Neural crest cell (in vitro differentiated cells): ENCODE measurements around the gene SLC15A1. TPM values are rescaled to one million over a fixed set of nuclear protein-coding genes. Genes with fewer than 3 reads are reported as not detected.

Experiments used
- DNase-seq: peaks from one replicate; pipeline ENCODE4 v3.0.0; 2021; ENCODE audit warnings: low read depth, mixed read lengths, low spot score
- H3K27ac Mint-ChIP-seq: one replicate; pipeline ENCODE4 v1.8.0; 2021; ENCODE audit warnings: mild to moderate bottlenecking, mixed read lengths; ENCODE audit not compliant: unreplicated experiment
- H3K27me3 Mint-ChIP-seq: 2 replicates; pipeline ENCODE4 v1.8.0; 2021; ENCODE audit warnings: low read depth, mild to moderate bottlenecking, mixed read lengths
- H3K36me3 Mint-ChIP-seq: 2 replicates; pipeline ENCODE4 v1.8.0; 2021; ENCODE audit warnings: low read depth, mild to moderate bottlenecking, mixed read lengths
- H3K4me1 Mint-ChIP-seq: 2 replicates; pipeline ENCODE4 v1.8.0; 2021; ENCODE audit warnings: mixed read lengths
- H3K4me3 Mint-ChIP-seq: one replicate; pipeline ENCODE4 v1.8.0; 2021; ENCODE audit warnings: mild to moderate bottlenecking, mixed read lengths
- H3K9me3 Mint-ChIP-seq: 2 replicates; pipeline ENCODE4 v1.8.0; 2021; ENCODE audit warnings: mixed read lengths
- total RNA-seq: library from RNA; stranded (reverse); gene quantifications from 2 replicates; pipeline ENCODE4 v1.2.1, GENCODE V29; 2021
- TF ChIP-seq, protein P1 (sequence below): fragments of 200-600 bp; sonication (generic); conservative IDR thresholded peaks from 2 replicates; pipeline ENCODE4 v1.5.0; 2021; ENCODE audit warnings: antibody characterized with exemption, mild to moderate bottlenecking

Gene SLC15A1
- total RNA-seq, 1 donor from 2014 or later, result not detected

DNA sequence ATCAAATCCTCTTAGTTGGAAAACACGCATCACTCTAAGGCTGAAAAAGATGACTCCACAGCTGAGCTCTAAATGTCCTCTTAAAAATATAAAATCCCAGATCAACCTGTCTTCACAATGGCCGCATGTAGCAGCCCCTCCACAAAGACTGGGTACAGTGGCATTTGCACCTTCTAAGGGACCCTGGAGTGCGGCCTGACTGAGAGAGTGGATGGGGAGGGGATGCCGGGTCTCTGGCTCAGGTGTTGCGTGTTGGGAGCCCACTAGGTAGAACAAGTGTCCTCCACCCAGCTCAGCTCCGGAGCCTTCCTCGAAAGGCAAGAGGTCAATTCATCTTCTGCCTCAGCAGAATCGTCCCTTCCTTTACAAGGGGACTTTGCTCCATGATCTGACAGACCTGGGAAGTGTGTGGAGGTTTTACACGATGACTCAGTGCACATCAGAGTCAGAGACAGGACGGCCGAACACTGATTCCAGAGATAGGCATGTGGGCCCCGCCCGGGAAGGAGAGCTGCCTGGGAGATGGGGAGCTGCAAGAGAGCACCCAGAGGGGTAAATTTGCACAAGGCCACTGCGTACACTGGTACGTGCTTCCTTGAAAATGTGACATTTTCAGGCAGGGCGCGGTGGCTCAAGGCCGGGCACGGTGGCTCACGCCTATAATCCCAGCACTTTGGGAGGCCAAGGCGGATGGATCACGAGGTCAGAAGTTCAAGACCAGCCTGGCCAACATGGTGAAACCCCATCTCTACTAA lies 23.5 kb upstream of the SLC15A1 start:
- Mint-ChIP-seq H3K27ac (no peak overlapping the region), H3K9me3 (no peaks in the 10 kb centered on the region), H3K4me3 (no peak overlapping the region), H3K36me3 (peaks cover 3% of the 10 kb centered on the region), H3K27me3 (no peaks in the 10 kb centered on the region), H3K4me1 (no peaks in the 10 kb centered on the region)
- no peak for DNase-seq
- TF ChIP-seq, protein P1, sequence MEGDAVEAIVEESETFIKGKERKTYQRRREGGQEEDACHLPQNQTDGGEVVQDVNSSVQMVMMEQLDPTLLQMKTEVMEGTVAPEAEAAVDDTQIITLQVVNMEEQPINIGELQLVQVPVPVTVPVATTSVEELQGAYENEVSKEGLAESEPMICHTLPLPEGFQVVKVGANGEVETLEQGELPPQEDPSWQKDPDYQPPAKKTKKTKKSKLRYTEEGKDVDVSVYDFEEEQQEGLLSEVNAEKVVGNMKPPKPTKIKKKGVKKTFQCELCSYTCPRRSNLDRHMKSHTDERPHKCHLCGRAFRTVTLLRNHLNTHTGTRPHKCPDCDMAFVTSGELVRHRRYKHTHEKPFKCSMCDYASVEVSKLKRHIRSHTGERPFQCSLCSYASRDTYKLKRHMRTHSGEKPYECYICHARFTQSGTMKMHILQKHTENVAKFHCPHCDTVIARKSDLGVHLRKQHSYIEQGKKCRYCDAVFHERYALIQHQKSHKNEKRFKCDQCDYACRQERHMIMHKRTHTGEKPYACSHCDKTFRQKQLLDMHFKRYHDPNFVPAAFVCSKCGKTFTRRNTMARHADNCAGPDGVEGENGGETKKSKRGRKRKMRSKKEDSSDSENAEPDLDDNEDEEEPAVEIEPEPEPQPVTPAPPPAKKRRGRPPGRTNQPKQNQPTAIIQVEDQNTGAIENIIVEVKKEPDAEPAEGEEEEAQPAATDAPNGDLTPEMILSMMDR, result no peak

DNA sequence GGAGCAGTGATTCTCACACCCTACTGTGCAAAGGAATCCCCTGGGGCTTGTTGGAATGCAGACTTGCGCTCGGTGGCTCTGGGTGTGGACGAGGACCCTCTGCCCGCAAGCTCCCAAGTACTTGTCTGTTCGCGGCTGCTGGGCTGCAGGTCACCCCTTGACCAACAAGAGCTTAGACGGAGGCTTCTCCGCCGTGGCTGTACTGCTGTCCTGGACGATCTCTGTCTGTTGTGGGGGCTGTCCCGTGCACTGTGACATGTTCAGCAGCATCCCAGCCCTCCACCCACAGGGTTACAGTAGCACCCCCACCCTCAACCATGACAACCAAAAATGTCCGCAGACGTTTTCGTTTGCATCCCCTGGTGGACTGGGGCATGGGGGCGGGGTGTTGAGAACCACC lies 22.9 kb upstream of the SLC15A1 start:
- H3K4me1 Mint-ChIP-seq, result no peaks in the 10 kb centered on the region
- no peaks in the 10 kb centered on the region for H3K9me3 Mint-ChIP-seq
- no peak overlapping the region for H3K4me3 Mint-ChIP-seq
- TF ChIP-seq, protein P1, result no peak
- no peaks in the 10 kb centered on the region for H3K27me3 Mint-ChIP-seq
- DNase-seq, result no peak
- H3K27ac Mint-ChIP-seq, result no peak overlapping the region
- peaks cover 3% of the 10 kb centered on the region for H3K36me3 Mint-ChIP-seq

DNA sequence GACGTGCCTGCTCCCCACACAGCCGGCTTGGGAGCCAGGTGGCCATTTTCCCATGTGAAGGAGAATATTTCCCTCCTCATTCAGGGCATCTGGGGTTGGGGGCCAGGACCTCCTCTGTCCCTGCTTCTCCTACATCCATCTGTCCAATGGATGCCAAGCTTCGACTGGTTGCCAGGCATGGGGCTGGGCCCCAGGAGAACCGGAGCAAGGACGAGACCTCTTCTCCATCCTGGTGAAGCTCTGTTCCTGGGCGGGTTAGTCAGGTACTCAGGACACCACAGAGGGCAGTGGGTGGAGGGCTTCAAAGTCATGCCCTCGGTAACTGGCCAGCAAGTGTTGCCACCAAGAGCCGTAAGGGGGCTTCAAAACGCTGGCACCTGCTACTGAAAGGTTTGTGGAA lies 22.3 kb upstream of the SLC15A1 start:
- DNase-seq, result no peak
- Mint-ChIP-seq H3K4me3 (no peak overlapping the region), H3K4me1 (no peaks in the 10 kb centered on the region), H3K27ac (no peak overlapping the region), H3K9me3 (no peaks in the 10 kb centered on the region), H3K27me3 (no peaks in the 10 kb centered on the region), H3K36me3 (peaks cover 3% of the 10 kb centered on the region)
- TF ChIP-seq, protein P1, result no peak

DNA sequence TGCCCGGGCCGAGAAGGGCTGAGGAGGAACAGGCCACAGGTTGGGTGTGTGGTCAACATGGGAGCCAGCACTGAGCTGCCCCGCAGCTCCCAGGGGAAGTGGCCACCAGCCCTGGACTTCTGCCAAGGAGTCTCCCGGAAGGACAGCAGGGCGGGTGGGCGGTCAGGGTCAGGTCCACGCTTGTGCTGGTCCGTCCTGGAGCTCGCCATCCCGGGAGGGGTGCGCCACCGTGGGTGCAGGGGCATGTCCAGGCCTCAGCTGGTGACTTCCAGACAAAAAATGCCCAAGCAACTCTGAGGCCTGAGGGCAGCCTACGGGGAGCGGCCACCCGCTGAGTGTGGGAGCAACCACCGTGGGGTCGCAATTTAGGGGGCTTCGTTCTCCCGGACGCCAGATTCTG lies 21.4 kb upstream of the SLC15A1 start:
- DNase-seq, result no peak
- Mint-ChIP-seq H3K36me3 (peaks cover 3% of the 10 kb centered on the region), H3K27ac (no peak overlapping the region), H3K9me3 (no peaks in the 10 kb centered on the region), H3K4me3 (no peak overlapping the region), H3K27me3 (no peaks in the 10 kb centered on the region), H3K4me1 (no peaks in the 10 kb centered on the region)
- TF ChIP-seq, protein P1, result no peak

DNA sequence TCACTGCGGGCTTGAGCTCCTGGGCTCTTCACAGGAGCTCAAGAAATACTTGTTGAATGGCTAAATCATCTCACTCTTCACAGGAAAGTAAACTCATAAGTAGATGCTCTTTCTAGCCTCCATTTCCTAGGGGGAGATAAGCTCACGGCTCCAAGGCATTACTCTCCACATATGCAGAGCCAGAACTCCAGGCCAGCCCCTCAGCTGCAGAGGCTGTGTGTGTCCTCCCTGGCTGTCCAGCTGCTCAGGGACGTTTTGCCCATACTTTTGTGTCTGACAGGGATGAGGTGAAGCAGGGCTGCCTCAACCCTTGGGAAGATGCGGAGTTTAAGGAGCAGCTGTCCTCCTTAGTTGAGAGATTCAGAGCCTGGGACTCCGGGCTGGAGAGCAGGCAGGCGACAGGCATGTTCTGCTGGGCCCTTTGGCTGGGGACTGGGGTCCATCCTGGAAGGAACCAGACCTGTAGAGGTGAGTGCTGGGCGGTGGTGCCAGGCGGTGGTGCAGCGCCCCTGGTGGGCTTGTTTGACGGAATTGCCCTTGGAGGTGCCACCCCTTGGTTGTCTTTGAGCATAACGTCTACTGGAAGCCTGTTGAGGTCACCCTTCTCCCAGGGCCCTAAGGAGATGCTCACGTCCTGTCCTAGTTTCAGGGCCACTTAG lies 20.5 kb upstream of the SLC15A1 start:
- DNase-seq, result no peak

More for the DNA sequence above, 20.5 kb upstream of the SLC15A1 start:
- Mint-ChIP-seq H3K27me3 (no peaks in the 10 kb centered on the region), H3K27ac (no peak overlapping the region), H3K36me3 (peaks cover 3% of the 10 kb centered on the region), H3K9me3 (no peaks in the 10 kb centered on the region), H3K4me3 (no peak overlapping the region), H3K4me1 (no peaks in the 10 kb centered on the region)
- TF ChIP-seq, protein P1, result no peak
